ENCODE measurements around the gene VIPR2.

Gene VIPR2

GRCh38 chr7:159091041-159091440 is 53.6 kb downstream of the VIPR2 start (continued):
- TF ChIP-seq PATZ1 (CRISPR knock-in tag; IDR thresholded peaks at IDR 0.05; ENCODE audit: borderline replicate concordance) = no peak
- no peak for TF ChIP-seq ARNTL (CRISPR knock-in tag; IDR thresholded peaks at IDR 0.05; ENCODE audit: borderline replicate concordance, low read depth)
- TF ChIP-seq ZC3H10 (CRISPR knock-in tag; IDR thresholded peaks at IDR 0.05) = no peak
- TF ChIP-seq BACH2 (CRISPR knock-in tag; IDR thresholded peaks at IDR 0.05; ENCODE audit: borderline replicate concordance) = no peak
- no peak for TF ChIP-seq ISL1 (CRISPR knock-in tag; IDR thresholded peaks at IDR 0.05)
- TF ChIP-seq POU6F1 (CRISPR knock-in tag; IDR thresholded peaks at IDR 0.05; ENCODE audit: borderline replicate concordance, low read depth) = no peak
- TF ChIP-seq RARB (CRISPR knock-in tag; IDR thresholded peaks at IDR 0.05) = no peak

GRCh38 chr7:159088016-159088865 is 56.4 kb downstream of the VIPR2 start:
- no peak for ATAC-seq

GRCh38 chr7:159086301-159086925 is 58.3 kb downstream of the VIPR2 start:
- no peak for ATAC-seq
- no peak for TF ChIP-seq CREB5 (CRISPR knock-in tag; IDR thresholded peaks at IDR 0.05; ENCODE audit: low read depth)
- no peak for TF ChIP-seq PATZ1 (CRISPR knock-in tag; IDR thresholded peaks at IDR 0.05; ENCODE audit: borderline replicate concordance)
- TF ChIP-seq ESRRG (CRISPR knock-in tag; IDR thresholded peaks at IDR 0.05) = no peak
- no peak for TF ChIP-seq RARB (CRISPR knock-in tag; IDR thresholded peaks at IDR 0.05)
- TF ChIP-seq GLIS3 (CRISPR knock-in tag; IDR thresholded peaks at IDR 0.05) = no peak
- TF ChIP-seq ZNF8 (CRISPR knock-in tag; IDR thresholded peaks at IDR 0.05) = no peak
- TF ChIP-seq CSRNP3 (CRISPR knock-in tag; IDR thresholded peaks at IDR 0.05) = no peak
- no peak for TF ChIP-seq ISL1 (CRISPR knock-in tag; IDR thresholded peaks at IDR 0.05)
- TF ChIP-seq TCF4 (CRISPR knock-in tag; IDR thresholded peaks at IDR 0.05; ENCODE audit: borderline replicate concordance) = no peak
- no peak for TF ChIP-seq TOX (CRISPR knock-in tag; IDR thresholded peaks at IDR 0.05; ENCODE audit: borderline replicate concordance)

More at GRCh38 chr7:159088016-159088865, 56.4 kb downstream of the VIPR2 start:
- TF ChIP-seq ZC3H10 (CRISPR knock-in tag; IDR thresholded peaks at IDR 0.05) = no peak
- no peak for TF ChIP-seq SNAI2 (CRISPR knock-in tag; IDR thresholded peaks at IDR 0.05)
- TF ChIP-seq CSRNP3 (CRISPR knock-in tag; IDR thresholded peaks at IDR 0.05) = no peak
- TF ChIP-seq RARB (CRISPR knock-in tag; IDR thresholded peaks at IDR 0.05) = no peak
